GM10266 (cell line): ENCODE measurements around the gene TMCC2.
"Not testable (repeated sequence)": the region's sequence is repeated elsewhere in the genome, so short reads cannot be mapped to it uniquely, and the experiment has no call there.

Source experiments
- DNase-seq: peaks from one replicate; pipeline ENCODE4 v3.0.0; 2012; ENCODE audit errors: extremely low spot score
- CTCF ChIP-seq: IDR thresholded peaks from 2 replicates; pipeline ENCODE4 v1.5.1; 2012; ENCODE audit warnings: mild to moderate bottlenecking, low read depth; ENCODE audit not compliant: control insufficient read depth, insufficient read depth; ENCODE audit errors: missing control alignments

Gene TMCC2

GRCh38 chr1:205275133-205275532 lies 47.4 kb downstream of the TMCC2 start:
- TF ChIP-seq CTCF, result no peak
- DNase-seq, result no peak

GRCh38 chr1:205275916-205276688 lies 48.4 kb downstream of the TMCC2 start:
- no peak for DNase-seq
- no peak for TF ChIP-seq CTCF

- TF ChIP-seq CTCF, result no peak
- no peak for DNase-seq
These were observed 48.9 kb downstream of the TMCC2 start for GRCh38 chr1:205276689-205277065.

- no peak for DNase-seq
These were observed 52.2 kb downstream of the TMCC2 start for GRCh38 chr1:205279986-205280385.

GRCh38 chr1:205280666-205281395 lies 53.1 kb downstream of the TMCC2 start:
- not testable (repeated sequence) for DNase-seq

More at GRCh38 chr1:205279986-205280385, 52.2 kb downstream of the TMCC2 start:
- no peak for TF ChIP-seq CTCF

- DNase-seq, result no peak
- TF ChIP-seq CTCF, result no peak
These were observed 55.8 kb downstream of the TMCC2 start for GRCh38 chr1:205283270-205284147.

GRCh38 chr1:205284420-205285144 lies 56.8 kb downstream of the TMCC2 start:
- peak; percentile 62 for DNase-seq
- no peak for TF ChIP-seq CTCF
